SK-N-SH treated with all-trans-retinoic acid at 6 μM for 48 hours (cell line): ENCODE data around the gene BRD1.
"Not testable (repeated sequence)": the region's sequence is repeated elsewhere in the genome, so short reads cannot be mapped to it uniquely, and the experiment has no call there.

Source experiments
- ARNTL ChIP-seq: fragments of 450-650 bp; formaldehyde crosslinking; IDR thresholded peaks from 2 replicates; pipeline ENCODE4 v1.5.0; 2020; ENCODE audit warnings: low read depth, mild to moderate bottlenecking, moderate library complexity, borderline replicate concordance
- GLIS3 ChIP-seq: fragments of 250-450 bp; sonication (Bioruptor Pico); IDR thresholded peaks from 2 replicates; pipeline ENCODE4 v1.5.0; 2020; ENCODE audit warnings: mild to moderate bottlenecking, moderate library complexity
- PPARA ChIP-seq: fragments of 250-450 bp; sonication (Bioruptor Pico); IDR thresholded peaks from 2 replicates; pipeline ENCODE4 v1.5.0; 2020; ENCODE audit warnings: mild to moderate bottlenecking, borderline replicate concordance
- TOX ChIP-seq: fragments of 250-450 bp; sonication (Bioruptor Pico); IDR thresholded peaks from 2 replicates; pipeline ENCODE4 v1.8.0; 2021; ENCODE audit warnings: mild to moderate bottlenecking, moderate library complexity, borderline replicate concordance
- ZFP30 ChIP-seq: fragments of 450-650 bp; formaldehyde crosslinking; IDR thresholded peaks from 2 replicates; pipeline ENCODE4 v1.5.0; 2022; ENCODE audit warnings: mild to moderate bottlenecking, moderate library complexity
- TF ChIP-seq, protein P1 (sequence below): fragments of 250-450 bp; sonication (Bioruptor Pico); IDR thresholded peaks from 2 replicates; pipeline ENCODE4 v1.8.0; 2020; ENCODE audit warnings: mild to moderate bottlenecking, moderate library complexity, borderline replicate concordance
- TF ChIP-seq, protein P2 (sequence below): fragments of 250-450 bp; sonication (Bioruptor Pico); IDR thresholded peaks from 2 replicates; pipeline ENCODE4 v1.5.1; 2020; ENCODE audit warnings: low read depth, mild to moderate bottlenecking, moderate library complexity
- TF ChIP-seq, protein P3 (sequence below): fragments of 250-450 bp; sonication (Bioruptor Pico); IDR thresholded peaks from 2 replicates; pipeline ENCODE4 v1.8.0; 2021; ENCODE audit warnings: low read depth, mild to moderate bottlenecking, moderate library complexity, borderline replicate concordance

DNA sequence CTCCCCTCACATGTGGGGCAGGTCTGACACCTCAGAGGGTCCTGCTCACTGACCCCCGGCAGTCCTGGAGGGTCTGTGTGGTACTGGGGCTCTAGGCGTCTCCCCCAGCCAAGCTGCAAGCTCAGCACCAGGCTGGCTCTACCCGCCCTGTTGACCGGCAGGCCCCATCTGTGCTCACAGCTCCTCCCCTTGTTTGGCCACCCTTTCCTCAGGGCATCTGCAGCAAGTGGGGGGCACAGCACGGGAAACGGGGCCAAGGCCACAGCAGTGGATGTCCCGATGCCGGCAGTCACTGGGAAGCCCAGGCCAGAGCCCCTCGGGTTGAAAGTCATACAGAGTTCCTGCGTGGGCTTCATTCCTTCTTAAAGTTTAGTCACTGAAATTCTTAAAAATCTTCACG is 5.9 kb downstream of the BRD1 start:
- TF ChIP-seq, protein P1, sequence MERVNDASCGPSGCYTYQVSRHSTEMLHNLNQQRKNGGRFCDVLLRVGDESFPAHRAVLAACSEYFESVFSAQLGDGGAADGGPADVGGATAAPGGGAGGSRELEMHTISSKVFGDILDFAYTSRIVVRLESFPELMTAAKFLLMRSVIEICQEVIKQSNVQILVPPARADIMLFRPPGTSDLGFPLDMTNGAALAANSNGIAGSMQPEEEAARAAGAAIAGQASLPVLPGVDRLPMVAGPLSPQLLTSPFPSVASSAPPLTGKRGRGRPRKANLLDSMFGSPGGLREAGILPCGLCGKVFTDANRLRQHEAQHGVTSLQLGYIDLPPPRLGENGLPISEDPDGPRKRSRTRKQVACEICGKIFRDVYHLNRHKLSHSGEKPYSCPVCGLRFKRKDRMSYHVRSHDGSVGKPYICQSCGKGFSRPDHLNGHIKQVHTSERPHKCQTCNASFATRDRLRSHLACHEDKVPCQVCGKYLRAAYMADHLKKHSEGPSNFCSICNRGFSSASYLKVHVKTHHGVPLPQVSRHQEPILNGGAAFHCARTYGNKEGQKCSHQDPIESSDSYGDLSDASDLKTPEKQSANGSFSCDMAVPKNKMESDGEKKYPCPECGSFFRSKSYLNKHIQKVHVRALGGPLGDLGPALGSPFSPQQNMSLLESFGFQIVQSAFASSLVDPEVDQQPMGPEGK, result not testable (repeated sequence)
- TF ChIP-seq ARNTL (CRISPR knock-in tag); TOX (CRISPR knock-in tag); PPARA (CRISPR knock-in tag); ZFP30; GLIS3 (CRISPR knock-in tag): not testable (repeated sequence)
- TF ChIP-seq, protein P2, sequence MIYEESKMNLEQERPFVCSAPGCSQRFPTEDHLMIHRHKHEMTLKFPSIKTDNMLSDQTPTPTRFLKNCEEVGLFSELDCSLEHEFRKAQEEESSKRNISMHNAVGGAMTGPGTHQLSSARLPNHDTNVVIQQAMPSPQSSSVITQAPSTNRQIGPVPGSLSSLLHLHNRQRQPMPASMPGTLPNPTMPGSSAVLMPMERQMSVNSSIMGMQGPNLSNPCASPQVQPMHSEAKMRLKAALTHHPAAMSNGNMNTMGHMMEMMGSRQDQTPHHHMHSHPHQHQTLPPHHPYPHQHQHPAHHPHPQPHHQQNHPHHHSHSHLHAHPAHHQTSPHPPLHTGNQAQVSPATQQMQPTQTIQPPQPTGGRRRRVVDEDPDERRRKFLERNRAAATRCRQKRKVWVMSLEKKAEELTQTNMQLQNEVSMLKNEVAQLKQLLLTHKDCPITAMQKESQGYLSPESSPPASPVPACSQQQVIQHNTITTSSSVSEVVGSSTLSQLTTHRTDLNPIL (CRISPR knock-in tag), result not testable (repeated sequence)
- TF ChIP-seq, protein P3, sequence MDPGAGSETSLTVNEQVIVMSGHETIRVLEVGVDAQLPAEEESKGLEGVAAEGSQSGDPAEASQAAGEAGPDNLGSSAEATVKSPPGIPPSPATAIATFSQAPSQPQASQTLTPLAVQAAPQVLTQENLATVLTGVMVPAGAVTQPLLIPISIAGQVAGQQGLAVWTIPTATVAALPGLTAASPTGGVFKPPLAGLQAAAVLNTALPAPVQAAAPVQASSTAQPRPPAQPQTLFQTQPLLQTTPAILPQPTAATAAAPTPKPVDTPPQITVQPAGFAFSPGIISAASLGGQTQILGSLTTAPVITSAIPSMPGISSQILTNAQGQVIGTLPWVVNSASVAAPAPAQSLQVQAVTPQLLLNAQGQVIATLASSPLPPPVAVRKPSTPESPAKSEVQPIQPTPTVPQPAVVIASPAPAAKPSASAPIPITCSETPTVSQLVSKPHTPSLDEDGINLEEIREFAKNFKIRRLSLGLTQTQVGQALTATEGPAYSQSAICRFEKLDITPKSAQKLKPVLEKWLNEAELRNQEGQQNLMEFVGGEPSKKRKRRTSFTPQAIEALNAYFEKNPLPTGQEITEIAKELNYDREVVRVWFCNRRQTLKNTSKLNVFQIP (CRISPR knock-in tag), result not testable (repeated sequence)
